Astrocyte (in vitro differentiated cells and primary cell): Measurements from ENCODE around the gene SMIM3.

Source experiments
- EZH2 ChIP-seq: IDR thresholded peaks from 2 replicates; pipeline ENCODE4 v1.6.1; 2012; ENCODE audit warnings: mild to moderate bottlenecking, low read length, inconsistent platforms; ENCODE audit not compliant: insufficient read depth
- TF ChIP-seq, protein P1 (sequence below): IDR thresholded peaks from 2 replicates; pipeline ENCODE4 v1.5.1; 2011; ENCODE audit warnings: low read depth, mild to moderate bottlenecking, inconsistent platforms, low read length, moderate library complexity; ENCODE audit not compliant: insufficient read depth

DNA sequence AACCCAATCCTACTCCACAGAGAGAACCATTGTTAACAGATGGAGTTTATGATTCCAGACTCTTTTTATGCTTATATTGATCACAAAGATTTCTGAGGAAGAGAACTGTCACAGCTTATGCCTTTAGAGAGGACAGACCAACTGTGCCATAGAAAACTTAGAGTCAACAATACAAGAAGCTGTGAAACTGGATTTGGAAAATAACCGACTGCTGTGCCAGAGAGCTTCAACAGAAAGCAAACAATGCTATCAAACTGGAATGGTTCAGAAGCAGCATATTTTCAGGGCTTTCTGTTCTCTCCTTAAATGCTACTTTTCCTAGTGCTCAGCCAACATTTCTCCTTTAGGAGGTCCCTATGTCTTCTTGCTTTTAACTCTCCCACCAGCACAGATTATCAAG, 24.7 kb upstream of the SMIM3 start:
- TF ChIP-seq, protein P1, sequence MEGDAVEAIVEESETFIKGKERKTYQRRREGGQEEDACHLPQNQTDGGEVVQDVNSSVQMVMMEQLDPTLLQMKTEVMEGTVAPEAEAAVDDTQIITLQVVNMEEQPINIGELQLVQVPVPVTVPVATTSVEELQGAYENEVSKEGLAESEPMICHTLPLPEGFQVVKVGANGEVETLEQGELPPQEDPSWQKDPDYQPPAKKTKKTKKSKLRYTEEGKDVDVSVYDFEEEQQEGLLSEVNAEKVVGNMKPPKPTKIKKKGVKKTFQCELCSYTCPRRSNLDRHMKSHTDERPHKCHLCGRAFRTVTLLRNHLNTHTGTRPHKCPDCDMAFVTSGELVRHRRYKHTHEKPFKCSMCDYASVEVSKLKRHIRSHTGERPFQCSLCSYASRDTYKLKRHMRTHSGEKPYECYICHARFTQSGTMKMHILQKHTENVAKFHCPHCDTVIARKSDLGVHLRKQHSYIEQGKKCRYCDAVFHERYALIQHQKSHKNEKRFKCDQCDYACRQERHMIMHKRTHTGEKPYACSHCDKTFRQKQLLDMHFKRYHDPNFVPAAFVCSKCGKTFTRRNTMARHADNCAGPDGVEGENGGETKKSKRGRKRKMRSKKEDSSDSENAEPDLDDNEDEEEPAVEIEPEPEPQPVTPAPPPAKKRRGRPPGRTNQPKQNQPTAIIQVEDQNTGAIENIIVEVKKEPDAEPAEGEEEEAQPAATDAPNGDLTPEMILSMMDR, result no peak
- no peak for TF ChIP-seq EZH2
